HL-60 (cell line): ENCODE results near the gene PLGRKT.

Experiments used
- DNase-seq, 2 experiments: peaks; one replicate each; pipeline ENCODE4 v3.0.0-alpha.2; 2010 to 2020; ENCODE audit warnings: low read depth in 1 of 2, low spot score in 1 of 2
- H3K27ac ChIP-seq: fragments of 250-450 bp; sonication (Bioruptor Pico); replicated peaks from 2 replicates; pipeline ENCODE4 v1.5.1; 2020; ENCODE audit warnings: mild to moderate bottlenecking, moderate library complexity
- H3K27me3 ChIP-seq: fragments of 250-450 bp; sonication (Bioruptor Pico); 2 replicates; pipeline ENCODE4 v1.5.1; 2021; ENCODE audit warnings: mild to moderate bottlenecking, moderate library complexity; ENCODE audit not compliant: insufficient read depth, poor library complexity, severe bottlenecking
- H3K4me3 ChIP-seq: replicated peaks from 2 replicates; pipeline ENCODE4 v1.5.1; 2011; ENCODE audit warnings: mild to moderate bottlenecking, control low read depth, low read length; ENCODE audit not compliant: insufficient read depth
- GABPA ChIP-seq: IDR thresholded peaks from 2 replicates; pipeline ENCODE4 v1.6.1; 2012; ENCODE audit warnings: low read depth
- POLR2AphosphoS5 ChIP-seq: IDR thresholded peaks from 2 replicates; pipeline ENCODE4 v1.6.1; 2012; ENCODE audit warnings: low read depth
- SPI1 ChIP-seq: IDR thresholded peaks from 2 replicates; pipeline ENCODE4 v1.6.1; 2012; ENCODE audit warnings: low read depth, mild to moderate bottlenecking, borderline replicate concordance
- TF ChIP-seq, protein P1 (sequence below): IDR thresholded peaks from 2 replicates; pipeline ENCODE4 v1.6.1; 2012; ENCODE audit warnings: low read depth; ENCODE audit not compliant: insufficient replicate concordance
- TF ChIP-seq, protein P2 (sequence below): IDR thresholded peaks from one replicate; pipeline ENCODE4 v1.5.1; 2011; ENCODE audit warnings: low read length, control low read depth, inconsistent platforms; ENCODE audit not compliant: insufficient read depth

PLGRKT gene

GRCh38 chr9:5440426-5440825 lies 2.7 kb upstream of the PLGRKT start:
- no peak for TF ChIP-seq GABPA
- no peak for TF ChIP-seq SPI1
- TF ChIP-seq, protein P1, sequence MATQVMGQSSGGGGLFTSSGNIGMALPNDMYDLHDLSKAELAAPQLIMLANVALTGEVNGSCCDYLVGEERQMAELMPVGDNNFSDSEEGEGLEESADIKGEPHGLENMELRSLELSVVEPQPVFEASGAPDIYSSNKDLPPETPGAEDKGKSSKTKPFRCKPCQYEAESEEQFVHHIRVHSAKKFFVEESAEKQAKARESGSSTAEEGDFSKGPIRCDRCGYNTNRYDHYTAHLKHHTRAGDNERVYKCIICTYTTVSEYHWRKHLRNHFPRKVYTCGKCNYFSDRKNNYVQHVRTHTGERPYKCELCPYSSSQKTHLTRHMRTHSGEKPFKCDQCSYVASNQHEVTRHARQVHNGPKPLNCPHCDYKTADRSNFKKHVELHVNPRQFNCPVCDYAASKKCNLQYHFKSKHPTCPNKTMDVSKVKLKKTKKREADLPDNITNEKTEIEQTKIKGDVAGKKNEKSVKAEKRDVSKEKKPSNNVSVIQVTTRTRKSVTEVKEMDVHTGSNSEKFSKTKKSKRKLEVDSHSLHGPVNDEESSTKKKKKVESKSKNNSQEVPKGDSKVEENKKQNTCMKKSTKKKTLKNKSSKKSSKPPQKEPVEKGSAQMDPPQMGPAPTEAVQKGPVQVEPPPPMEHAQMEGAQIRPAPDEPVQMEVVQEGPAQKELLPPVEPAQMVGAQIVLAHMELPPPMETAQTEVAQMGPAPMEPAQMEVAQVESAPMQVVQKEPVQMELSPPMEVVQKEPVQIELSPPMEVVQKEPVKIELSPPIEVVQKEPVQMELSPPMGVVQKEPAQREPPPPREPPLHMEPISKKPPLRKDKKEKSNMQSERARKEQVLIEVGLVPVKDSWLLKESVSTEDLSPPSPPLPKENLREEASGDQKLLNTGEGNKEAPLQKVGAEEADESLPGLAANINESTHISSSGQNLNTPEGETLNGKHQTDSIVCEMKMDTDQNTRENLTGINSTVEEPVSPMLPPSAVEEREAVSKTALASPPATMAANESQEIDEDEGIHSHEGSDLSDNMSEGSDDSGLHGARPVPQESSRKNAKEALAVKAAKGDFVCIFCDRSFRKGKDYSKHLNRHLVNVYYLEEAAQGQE, result no peak
- TF ChIP-seq, protein P2, sequence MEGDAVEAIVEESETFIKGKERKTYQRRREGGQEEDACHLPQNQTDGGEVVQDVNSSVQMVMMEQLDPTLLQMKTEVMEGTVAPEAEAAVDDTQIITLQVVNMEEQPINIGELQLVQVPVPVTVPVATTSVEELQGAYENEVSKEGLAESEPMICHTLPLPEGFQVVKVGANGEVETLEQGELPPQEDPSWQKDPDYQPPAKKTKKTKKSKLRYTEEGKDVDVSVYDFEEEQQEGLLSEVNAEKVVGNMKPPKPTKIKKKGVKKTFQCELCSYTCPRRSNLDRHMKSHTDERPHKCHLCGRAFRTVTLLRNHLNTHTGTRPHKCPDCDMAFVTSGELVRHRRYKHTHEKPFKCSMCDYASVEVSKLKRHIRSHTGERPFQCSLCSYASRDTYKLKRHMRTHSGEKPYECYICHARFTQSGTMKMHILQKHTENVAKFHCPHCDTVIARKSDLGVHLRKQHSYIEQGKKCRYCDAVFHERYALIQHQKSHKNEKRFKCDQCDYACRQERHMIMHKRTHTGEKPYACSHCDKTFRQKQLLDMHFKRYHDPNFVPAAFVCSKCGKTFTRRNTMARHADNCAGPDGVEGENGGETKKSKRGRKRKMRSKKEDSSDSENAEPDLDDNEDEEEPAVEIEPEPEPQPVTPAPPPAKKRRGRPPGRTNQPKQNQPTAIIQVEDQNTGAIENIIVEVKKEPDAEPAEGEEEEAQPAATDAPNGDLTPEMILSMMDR, result no peak
- TF ChIP-seq POLR2AphosphoS5, result no peak
- no peaks in the 10 kb centered on the region for H3K27me3 ChIP-seq
- H3K4me3 ChIP-seq, result no peak overlapping the region
- no peak for DNase-seq
- no peak overlapping the region for H3K27ac ChIP-seq

DNA sequence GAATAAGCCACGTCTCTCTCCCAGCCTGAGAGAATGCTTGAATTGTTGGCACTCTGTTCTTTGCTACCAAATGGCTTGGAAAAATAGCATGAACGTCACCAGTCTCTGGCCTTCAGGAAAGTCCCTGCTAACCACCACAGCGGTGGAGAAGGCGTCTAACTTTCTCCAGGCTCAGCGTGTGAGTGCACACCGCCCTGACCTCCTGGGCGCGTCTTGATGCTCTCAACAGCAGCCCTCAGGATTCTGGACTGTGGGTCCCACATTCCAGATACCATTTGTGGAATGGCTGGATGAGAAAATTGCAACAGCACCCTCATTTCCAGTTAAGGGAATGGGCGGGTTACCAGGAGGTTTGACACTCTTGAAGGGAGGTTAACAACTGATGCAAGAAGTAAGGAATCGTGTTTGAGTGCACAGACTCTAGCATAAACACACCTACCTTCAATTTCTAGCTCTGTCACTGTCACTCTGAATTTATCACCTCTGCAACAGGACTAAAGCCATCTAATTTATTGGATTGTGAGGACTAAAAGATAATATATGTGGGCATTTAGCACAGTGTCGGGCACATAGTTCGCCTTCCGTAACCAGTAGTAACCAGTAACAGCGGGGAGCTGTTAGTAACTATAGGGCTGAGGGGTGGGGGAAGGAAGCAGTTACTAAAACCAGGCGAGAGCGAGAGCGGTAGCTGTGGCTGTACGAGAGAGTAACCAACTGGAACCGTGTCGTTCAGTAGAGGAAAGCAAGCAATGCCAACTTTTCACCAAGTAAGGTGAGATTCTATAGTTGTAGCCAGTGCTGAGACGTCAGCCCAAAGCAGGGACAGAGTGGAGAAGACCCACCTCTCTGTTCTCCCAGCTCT lies 807 bp upstream of the PLGRKT start:
- no peak overlapping the region for H3K27ac ChIP-seq
- H3K4me3 ChIP-seq, result no peak overlapping the region; the same call in 1 of the 2 replicates

DNA sequence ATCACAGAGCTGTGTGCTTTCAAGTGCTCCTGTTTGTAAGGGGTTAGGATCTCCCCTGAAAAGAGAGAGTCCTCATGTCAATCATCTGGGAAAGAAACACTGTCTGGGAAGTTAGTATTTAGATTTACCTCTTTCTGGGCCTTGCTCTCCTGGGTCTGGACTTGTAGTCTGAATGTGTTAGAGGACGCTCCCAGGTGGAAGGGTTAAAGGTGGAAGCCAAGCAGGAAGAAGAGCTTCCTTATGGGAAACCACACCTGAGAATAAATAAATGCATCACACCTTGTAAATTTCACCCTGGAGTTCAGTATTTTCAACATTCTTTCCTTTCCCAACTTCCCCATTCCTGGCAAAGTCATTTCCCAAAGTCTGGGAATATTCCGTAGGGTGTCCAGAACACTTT lies 1.3 kb downstream of the PLGRKT start:
- H3K27me3 ChIP-seq, result no peaks in the 10 kb centered on the region
- DNase-seq, result no peak
- no peak overlapping the region for H3K27ac ChIP-seq
- TF ChIP-seq SPI1, result no peak
- TF ChIP-seq, protein P2, result no peak
- TF ChIP-seq POLR2AphosphoS5, result no peak
- TF ChIP-seq, protein P1, result no peak
- no peak for TF ChIP-seq GABPA
- no peak overlapping the region for H3K4me3 ChIP-seq

More for the DNA sequence above, 807 bp upstream of the PLGRKT start:
- TF ChIP-seq POLR2AphosphoS5 (no peak), GABPA (no peak), SPI1 (no peak)
- TF ChIP-seq, protein P2, result no peak
- TF ChIP-seq, protein P1, result no peak
- H3K27me3 ChIP-seq, result no peaks in the 10 kb centered on the region
- DNase-seq, result no peak
